Measurements from ENCODE around the gene VWF. TPM values are rescaled to one million over a fixed set of nuclear protein-coding genes. Genes with fewer than 3 reads are reported as not detected.

Gene VWF
- 1.3 TPM for total RNA-seq
- polyA plus RNA-seq: not detected

GRCh38 chr12:6124411-6125309, at the start of gene VWF:
Gene VWF (minus strand): TSS chr12:6124670. CDS start chr12:6123196, 1,474 bp downstream.
- Histone ChIP-seq H3K27me3 (ENCODE audit: control insufficient read depth, insufficient read depth, low read length) (no peaks in the 10 kb centered on the region), H3K27ac (ENCODE audit: insufficient read depth, low read length, poor library complexity, severe bottlenecking) (no peak within 1 kb of the TSS), H3K4me1 (ENCODE audit: control insufficient read depth, insufficient read depth, low read length, poor library complexity, severe bottlenecking) (no peaks in the 10 kb centered on the region), H3K36me3 (ENCODE audit: control insufficient read depth, insufficient read depth, low read length) (no peaks in the 10 kb centered on the region), H3K9me3 (ENCODE audit: control insufficient read depth in 2 of 2, low read length in 2 of 2) (no peaks in the 10 kb centered on the region), H3K4me3 (ENCODE audit: low read depth, low read length) (no peak within 1 kb of the TSS)
- ATAC-seq (ENCODE audit: low read depth in 2 of 2) (no peak), DNase-seq (no peak)
- Mint-ChIP-seq H3K4me3 (no peak within 1 kb of the TSS), H3K9me3 (no peaks in the 10 kb centered on the region), H3K36me3 (no peaks in the 10 kb centered on the region), H3K4me1 (no peaks in the 10 kb centered on the region), H3K27me3 (peaks cover 11% of the 10 kb centered on the region), H3K27ac (peak within 1 kb of the TSS in 2 of 3 donors; percentile 15 to 49)

GRCh38 chr12:6172862-6173261, 48.4 kb upstream of the VWF start:
- ATAC-seq (ENCODE audit: low read depth in 2 of 2): no peak
- Mint-ChIP-seq H3K36me3 (no peaks in the 10 kb centered on the region), H3K27ac (no peak overlapping the region), H3K9me3 (peaks cover 0 to 1% (median 0%) of the 10 kb centered on the region in 7 donors), H3K27me3 (peaks cover 14% of the 10 kb centered on the region), H3K4me3 (no peak overlapping the region), H3K4me1 (peaks cover 0 to 16% (median 14%) of the 10 kb centered on the region in 4 donors)
- no peak overlapping the region for H3K4me3 ChIP-seq (ENCODE audit: low read depth, low read length)
- H3K27ac ChIP-seq (ENCODE audit: insufficient read depth, low read length, poor library complexity, severe bottlenecking): no peak overlapping the region
- peaks cover 2% of the 10 kb centered on the region for H3K4me1 ChIP-seq (ENCODE audit: control insufficient read depth, insufficient read depth, low read length, poor library complexity, severe bottlenecking)
- no peaks in the 10 kb centered on the region for H3K9me3 ChIP-seq (ENCODE audit: control insufficient read depth in 2 of 2, low read length in 2 of 2)
- H3K27me3 ChIP-seq (ENCODE audit: control insufficient read depth, insufficient read depth, low read length): no peaks in the 10 kb centered on the region
- DNase-seq: no peak
- no peaks in the 10 kb centered on the region for H3K36me3 ChIP-seq (ENCODE audit: control insufficient read depth, insufficient read depth, low read length)

- H3K4me1 Mint-ChIP-seq: peaks cover 0 to 24% (median 21%) of the 10 kb centered on the region in 4 donors
- no peaks in the 10 kb centered on the region for H3K36me3 ChIP-seq (ENCODE audit: control insufficient read depth, insufficient read depth, low read length)
- peaks cover 0 to 1% (median 0%) of the 10 kb centered on the region in 7 donors for H3K9me3 Mint-ChIP-seq
- peaks cover 14% of the 10 kb centered on the region for H3K27me3 Mint-ChIP-seq
- no peak for ATAC-seq (ENCODE audit: low read depth in 2 of 2)
- no peaks in the 10 kb centered on the region for H3K36me3 Mint-ChIP-seq
- no peak overlapping the region for H3K4me3 ChIP-seq (ENCODE audit: low read depth, low read length)
- H3K4me1 ChIP-seq (ENCODE audit: control insufficient read depth, insufficient read depth, low read length, poor library complexity, severe bottlenecking): peaks cover 9% of the 10 kb centered on the region
- no peak for DNase-seq
- no peaks in the 10 kb centered on the region for H3K9me3 ChIP-seq (ENCODE audit: control insufficient read depth in 2 of 2, low read length in 2 of 2)
- H3K27me3 ChIP-seq (ENCODE audit: control insufficient read depth, insufficient read depth, low read length): no peaks in the 10 kb centered on the region
- no peak overlapping the region for H3K27ac ChIP-seq (ENCODE audit: insufficient read depth, low read length, poor library complexity, severe bottlenecking)
- no peak overlapping the region for H3K4me3 Mint-ChIP-seq
- no peak overlapping the region for H3K27ac Mint-ChIP-seq
These were observed 47.6 kb upstream of the VWF start for GRCh38 chr12:6172086-6172485.

DNA sequence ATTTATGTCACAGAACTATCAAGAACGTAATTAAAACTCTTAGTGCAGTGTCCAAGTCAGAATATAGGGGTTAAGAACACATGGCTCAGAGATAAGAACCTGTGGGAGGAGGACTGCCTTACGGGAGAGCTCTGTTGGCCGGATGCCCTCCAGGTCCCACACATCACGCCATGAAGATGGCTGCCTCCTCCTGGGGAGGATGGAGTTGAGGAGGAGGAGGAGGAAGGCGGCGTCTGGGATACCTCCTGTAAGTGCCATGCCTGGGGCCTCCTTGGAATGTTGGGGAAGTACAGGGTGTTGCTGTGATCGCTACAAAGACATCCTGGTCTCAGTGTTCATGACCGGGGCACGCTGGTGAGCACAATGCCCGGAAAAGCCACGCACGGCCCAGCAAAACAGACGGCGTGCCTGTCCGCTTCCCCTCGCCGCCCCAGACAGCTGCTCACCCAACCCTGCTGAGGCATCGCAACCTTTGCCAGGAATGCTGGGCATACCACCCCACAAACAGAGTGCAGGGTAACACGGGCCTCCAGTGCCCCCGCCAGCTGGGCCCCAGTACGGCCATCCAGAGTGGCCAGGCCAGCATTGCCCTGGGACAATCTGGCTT, 47.0 kb upstream of the VWF start:
- Histone ChIP-seq H3K27ac (ENCODE audit: insufficient read depth, low read length, poor library complexity, severe bottlenecking) (no peak overlapping the region), H3K36me3 (ENCODE audit: control insufficient read depth, insufficient read depth, low read length) (no peaks in the 10 kb centered on the region), H3K4me3 (ENCODE audit: low read depth, low read length) (no peak overlapping the region), H3K27me3 (ENCODE audit: control insufficient read depth, insufficient read depth, low read length) (no peaks in the 10 kb centered on the region), H3K9me3 (ENCODE audit: control insufficient read depth in 2 of 2, low read length in 2 of 2) (no peaks in the 10 kb centered on the region), H3K4me1 (ENCODE audit: control insufficient read depth, insufficient read depth, low read length, poor library complexity, severe bottlenecking) (peaks cover 10% of the 10 kb centered on the region)
- peaks cover 0 to 1% (median 0%) of the 10 kb centered on the region in 7 donors for H3K9me3 Mint-ChIP-seq
- H3K4me1 Mint-ChIP-seq: peaks cover 0 to 29% (median 21%) of the 10 kb centered on the region in 4 donors
- no peaks in the 10 kb centered on the region for H3K36me3 Mint-ChIP-seq
- H3K27me3 Mint-ChIP-seq: peaks cover 14% of the 10 kb centered on the region
- H3K27ac Mint-ChIP-seq: no peak overlapping the region
- H3K4me3 Mint-ChIP-seq: no peak overlapping the region
- ATAC-seq (ENCODE audit: low read depth in 2 of 2) (no peak), DNase-seq (no peak)

GRCh38 chr12:6167327-6168280, 43.1 kb upstream of the VWF start:
- DNase-seq (peak in 2 of 3 donors; percentile 6 to 36), ATAC-seq (ENCODE audit: low read depth in 2 of 2) (peak; percentile 70 to 79)
- Histone ChIP-seq H3K9me3 (ENCODE audit: control insufficient read depth in 2 of 2, low read length in 2 of 2) (no peaks in the 10 kb centered on the region), H3K4me1 (ENCODE audit: control insufficient read depth, insufficient read depth, low read length, poor library complexity, severe bottlenecking) (peaks cover 10% of the 10 kb centered on the region), H3K27me3 (ENCODE audit: control insufficient read depth, insufficient read depth, low read length) (no peaks in the 10 kb centered on the region), H3K27ac (ENCODE audit: insufficient read depth, low read length, poor library complexity, severe bottlenecking) (no peak overlapping the region), H3K4me3 (ENCODE audit: low read depth, low read length) (peak overlapping the region; percentile 13), H3K36me3 (ENCODE audit: control insufficient read depth, insufficient read depth, low read length) (no peaks in the 10 kb centered on the region)
- Mint-ChIP-seq H3K4me1 (peaks cover 0 to 41% (median 21%) of the 10 kb centered on the region in 4 donors), H3K27me3 (peaks cover 8% of the 10 kb centered on the region), H3K9me3 (peaks cover 0 to 1% (median 0%) of the 10 kb centered on the region in 7 donors), H3K4me3 (peak overlapping the region in 3 of 4 donors; percentile 40 to 86 (median 69)), H3K27ac (peak overlapping the region; percentile 11 to 90 (median 89)), H3K36me3 (no peaks in the 10 kb centered on the region)

GRCh38 chr12:6166808-6167207, 42.3 kb upstream of the VWF start:
- Histone ChIP-seq H3K27me3 (ENCODE audit: control insufficient read depth, insufficient read depth, low read length) (no peaks in the 10 kb centered on the region), H3K9me3 (ENCODE audit: control insufficient read depth in 2 of 2, low read length in 2 of 2) (no peaks in the 10 kb centered on the region), H3K27ac (ENCODE audit: insufficient read depth, low read length, poor library complexity, severe bottlenecking) (no peak overlapping the region), H3K4me3 (ENCODE audit: low read depth, low read length) (no peak overlapping the region), H3K36me3 (ENCODE audit: control insufficient read depth, insufficient read depth, low read length) (no peaks in the 10 kb centered on the region), H3K4me1 (ENCODE audit: control insufficient read depth, insufficient read depth, low read length, poor library complexity, severe bottlenecking) (peaks cover 10% of the 10 kb centered on the region)
- H3K9me3 Mint-ChIP-seq: peaks cover 0 to 1% (median 0%) of the 10 kb centered on the region in 7 donors
- peaks cover 8% of the 10 kb centered on the region for H3K27me3 Mint-ChIP-seq
- DNase-seq: no peak
- peak overlapping the region in 2 of 3 donors; percentile 76 to 89 for H3K27ac Mint-ChIP-seq
- H3K4me1 Mint-ChIP-seq: peaks cover 0 to 41% (median 21%) of the 10 kb centered on the region in 4 donors
- H3K36me3 Mint-ChIP-seq: no peaks in the 10 kb centered on the region
- ATAC-seq (ENCODE audit: low read depth in 2 of 2): no peak
- H3K4me3 Mint-ChIP-seq: peak overlapping the region in 1 of 4 donors; percentile 48

DNA sequence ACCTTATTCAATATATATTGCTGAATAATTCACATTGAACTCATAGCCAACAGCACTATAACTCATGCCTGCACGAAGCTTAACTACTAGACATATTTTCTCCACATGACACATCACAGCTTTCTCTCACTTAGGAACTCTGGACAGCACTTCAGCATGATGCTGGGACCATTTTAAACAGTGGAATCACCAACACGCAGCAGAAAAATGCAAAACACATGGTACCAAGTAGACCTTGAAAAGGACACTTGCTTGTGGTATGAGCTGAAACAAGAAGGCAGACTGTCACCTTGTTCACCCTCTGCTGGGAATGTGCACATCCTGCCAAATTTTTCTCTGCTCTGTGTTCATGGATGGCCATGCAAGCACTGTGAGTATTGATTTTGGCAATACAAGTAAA, 40.9 kb upstream of the VWF start:
- H3K36me3 Mint-ChIP-seq: no peaks in the 10 kb centered on the region
- DNase-seq: no peak
- H3K4me3 Mint-ChIP-seq: no peak overlapping the region
- no peak for ATAC-seq (ENCODE audit: low read depth in 2 of 2)
- no peaks in the 10 kb centered on the region for H3K9me3 ChIP-seq (ENCODE audit: control insufficient read depth in 2 of 2, low read length in 2 of 2)
- peaks cover 10% of the 10 kb centered on the region for H3K4me1 ChIP-seq (ENCODE audit: control insufficient read depth, insufficient read depth, low read length, poor library complexity, severe bottlenecking)
- no peak overlapping the region for H3K4me3 ChIP-seq (ENCODE audit: low read depth, low read length)
- H3K27me3 ChIP-seq (ENCODE audit: control insufficient read depth, insufficient read depth, low read length): no peaks in the 10 kb centered on the region
- H3K27ac Mint-ChIP-seq: no peak overlapping the region
- H3K27ac ChIP-seq (ENCODE audit: insufficient read depth, low read length, poor library complexity, severe bottlenecking): no peak overlapping the region
- H3K36me3 ChIP-seq (ENCODE audit: control insufficient read depth, insufficient read depth, low read length): no peaks in the 10 kb centered on the region
- peaks cover 8% of the 10 kb centered on the region for H3K27me3 Mint-ChIP-seq
- peaks cover 0 to 1% (median 0%) of the 10 kb centered on the region in 7 donors for H3K9me3 Mint-ChIP-seq
- peaks cover 0 to 48% (median 21%) of the 10 kb centered on the region in 4 donors for H3K4me1 Mint-ChIP-seq

Data from CD4-positive, CD25-positive, alpha-beta regulatory T cell (primary cell).